ENCODE results near the gene SDK1. TPM values are rescaled to one million over a fixed set of nuclear protein-coding genes. Genes with fewer than 3 reads are reported as not detected.

The SDK1 gene
- total and polyA plus RNA-seq, 2 donors (not counting 3 experiments of a cell fraction or from before 2014, with no cell fraction given) = 1.6 to 3.9 TPM

- no peaks in the 10 kb centered on the region for H3K9me1 ChIP-seq (replicated peaks; ENCODE audit: control insufficient read depth, extremely low read depth, insufficient read depth, low read length)
- no peaks in the 10 kb centered on the region for H3K36me3 ChIP-seq (ENCODE audit: control insufficient read depth in 2 of 2, extremely low read depth in 1 of 2, insufficient read depth in 2 of 2, low read length in 2 of 2)
- ChIA-PET CTCF (interaction anchor here (0.9 kb wide), 1 partner anchor 15 kb away, joined by 3 read pairs; no protein-coding TSS in a partner anchor), POLR2A (interaction anchor here (0.5 kb wide), 1 partner anchor 33 kb away, joined by 11 read pairs; no protein-coding TSS in a partner anchor)
- DNase-seq (ENCODE audit: low read depth, low spot score) (no peak), FAIRE-seq (no peak)
- H4K20me1 ChIP-seq (replicated peaks; ENCODE audit: control insufficient read depth, extremely low read depth, insufficient read depth, low read length) = no peaks in the 10 kb centered on the region
- H3K9ac ChIP-seq (replicated peaks; ENCODE audit: extremely low read depth, insufficient read depth, low read length) = peak overlapping the region; percentile 0
- dilution Hi-C loops (cut with MboI; ENCODE audit: extremely low pct_ligation_motif_present, low sequenced_read_pairs) (no loop called here), intact Hi-C loops (cut with micrococcal nuclease) (no loop called here)
- no peaks in the 10 kb centered on the region for H3K79me2 ChIP-seq (ENCODE audit: control insufficient read depth, insufficient read depth, low read length)
- H3K27ac ChIP-seq (ENCODE audit: insufficient read depth, low read depth, low read length) = peak overlapping the region; percentile 28
- peaks cover 11% of the 10 kb centered on the region for H3K4me1 ChIP-seq (ENCODE audit: control insufficient read depth, extremely low read depth, insufficient read depth, low read length)
- no peaks in the 10 kb centered on the region for H3K9me3 ChIP-seq (replicated peaks; ENCODE audit: control insufficient read depth, insufficient read depth, low read length)
- no TSS peak for BruUV-seq (replicated peaks)
- no peaks in the 10 kb centered on the region for H3K27me3 ChIP-seq (ENCODE audit: control insufficient read depth in 2 of 2, insufficient read depth in 2 of 2, low read length in 2 of 2)
- TF ChIP-seq EZH2 (IDR thresholded peaks at IDR 0.05; ENCODE audit: borderline replicate concordance, low read depth, low read length, severe bottlenecking) (no peak), MAX (IDR thresholded peaks at IDR 0.05; ENCODE audit: insufficient read depth, insufficient read length) (no peak), MYC (IDR thresholded peaks at IDR 0.05; ENCODE audit: low read depth, low read length) (no peak), CTCF (IDR thresholded peaks at IDR 0.05; ENCODE audit: extremely low read depth in 1 of 2, insufficient read depth in 1 of 2, low read depth in 1 of 2, low read length in 2 of 2) (no peak), POLR2A (IDR thresholded peaks at IDR 0.05; ENCODE audit: low read depth, low read length) (no peak), JUN (IDR thresholded peaks at IDR 0.05; ENCODE audit: borderline replicate concordance, insufficient read depth, insufficient read length, low read depth) (no peak), FOS (IDR thresholded peaks at IDR 0.05; ENCODE audit: borderline replicate concordance, insufficient read depth, low read length) (no peak), GATA2 (IDR thresholded peaks at IDR 0.05; ENCODE audit: insufficient read depth, insufficient read length, low read depth, low read length) (no peak)
- no peak overlapping the region for H2AFZ ChIP-seq (ENCODE audit: low read depth, low read length)
- peak overlapping the region; percentile 52 for H3K4me2 ChIP-seq (ENCODE audit: insufficient read depth, low read length)
- H3K4me3 ChIP-seq (replicated peaks in 1 of 3; ENCODE audit: insufficient read depth in 1 of 3, low read depth in 1 of 3, low read length in 3 of 3) = no peak overlapping the region
These were observed 678.7 kb downstream of the SDK1 start for GRCh38 chr7:3979611-3980299.

Measured in endothelial cell of umbilical vein (primary cell).